UCSD-AML1 (cell line): ENCODE measurements around the gene ATP2B2.

Source experiments
- DNase-seq: peaks from one replicate; lab custom pipeline; 2025; ENCODE audit not compliant: unreplicated experiment; lab: John Stamatoyannopoulos, UW

The ATP2B2 gene

GRCh38 chr3:10286133-10286524, 219.3 kb downstream of the ATP2B2 start:
- no peak for DNase-seq

- DNase-seq: no peak
Measured at GRCh38 chr3:10285272-10286132, 219.9 kb downstream of the ATP2B2 start.

DNA sequence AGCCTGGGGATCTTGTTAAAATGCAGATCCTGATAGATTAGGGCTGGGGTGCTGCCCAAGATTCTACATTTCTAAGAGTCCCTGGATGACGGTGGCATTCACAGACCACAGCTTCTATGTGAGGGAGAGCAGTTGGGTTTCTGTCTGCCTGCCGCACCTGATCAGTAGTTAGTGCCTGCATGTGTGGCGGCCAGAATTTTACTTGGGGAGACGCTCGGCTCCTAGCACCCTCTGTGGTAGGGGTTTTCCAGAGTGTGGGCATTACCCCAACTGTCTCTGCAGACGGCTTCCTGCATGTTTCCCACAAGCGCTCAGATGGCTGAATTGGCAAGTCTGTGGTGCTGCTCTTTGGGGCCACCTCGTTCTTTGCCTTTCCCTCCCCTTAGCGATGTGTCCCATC, 220.9 kb downstream of the ATP2B2 start:
- no peak for DNase-seq

DNA sequence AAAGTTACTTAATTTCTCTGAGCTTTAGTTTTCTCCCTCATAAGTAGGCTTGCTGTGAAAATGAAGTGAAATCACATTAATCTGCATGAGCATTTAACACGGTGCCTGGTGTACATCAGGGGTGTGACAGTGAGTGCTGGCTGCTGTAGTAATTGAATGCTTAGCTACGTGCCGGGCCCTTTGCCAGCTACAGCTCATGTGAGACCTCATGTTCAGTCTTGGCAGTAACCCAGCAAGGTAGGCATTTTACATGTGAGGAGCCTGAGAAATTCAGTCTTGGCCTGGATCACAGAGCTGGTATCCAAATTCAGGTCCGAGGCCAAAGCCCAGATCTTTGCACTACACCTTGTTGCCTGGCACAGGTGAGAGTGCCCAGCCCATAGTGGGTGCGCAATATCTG, 221.7 kb downstream of the ATP2B2 start:
- DNase-seq: no peak

DNA sequence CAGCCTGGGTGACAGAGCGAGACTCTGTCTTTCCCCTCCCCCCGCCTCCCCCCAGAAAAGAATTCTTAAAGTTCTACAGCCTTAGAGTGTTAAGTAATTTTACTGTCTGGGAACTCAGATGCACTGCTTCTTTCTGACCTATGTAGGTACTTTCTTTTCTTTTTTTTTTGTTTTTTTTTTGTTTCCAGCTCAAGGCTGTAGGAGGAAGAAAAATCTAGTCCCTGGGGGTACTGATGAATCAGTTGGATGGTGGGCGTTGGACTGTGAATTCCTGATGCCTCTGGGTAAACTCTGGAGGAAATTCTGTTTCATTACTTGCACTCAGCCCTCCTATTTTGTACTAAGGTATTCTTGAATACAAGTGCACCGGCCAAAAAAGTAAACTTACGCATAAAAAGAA, 223.4 kb downstream of the ATP2B2 start:
- no peak for DNase-seq

DNA sequence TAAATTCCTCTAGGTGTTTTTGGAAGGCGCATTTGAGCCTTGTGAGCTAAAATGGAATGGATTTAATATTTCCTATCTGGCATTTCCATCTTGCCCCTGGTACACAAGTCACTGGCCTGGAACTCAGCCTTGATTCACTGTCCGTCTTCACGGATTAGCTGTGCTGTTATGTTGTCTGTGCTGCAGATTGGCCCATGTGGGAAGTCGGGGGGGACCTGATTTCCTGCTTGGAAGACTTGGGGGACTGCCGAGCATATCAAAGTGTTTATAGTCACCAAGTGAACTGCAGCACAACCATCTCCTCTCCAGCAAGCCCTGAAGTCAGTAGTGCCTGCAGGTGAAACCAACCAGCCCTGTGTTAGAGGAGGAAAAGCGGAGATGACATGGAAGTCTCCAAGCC, 224.8 kb downstream of the ATP2B2 start:
- no peak for DNase-seq

GRCh38 chr3:10280177-10280529, 225.2 kb downstream of the ATP2B2 start:
- DNase-seq: no peak

DNA sequence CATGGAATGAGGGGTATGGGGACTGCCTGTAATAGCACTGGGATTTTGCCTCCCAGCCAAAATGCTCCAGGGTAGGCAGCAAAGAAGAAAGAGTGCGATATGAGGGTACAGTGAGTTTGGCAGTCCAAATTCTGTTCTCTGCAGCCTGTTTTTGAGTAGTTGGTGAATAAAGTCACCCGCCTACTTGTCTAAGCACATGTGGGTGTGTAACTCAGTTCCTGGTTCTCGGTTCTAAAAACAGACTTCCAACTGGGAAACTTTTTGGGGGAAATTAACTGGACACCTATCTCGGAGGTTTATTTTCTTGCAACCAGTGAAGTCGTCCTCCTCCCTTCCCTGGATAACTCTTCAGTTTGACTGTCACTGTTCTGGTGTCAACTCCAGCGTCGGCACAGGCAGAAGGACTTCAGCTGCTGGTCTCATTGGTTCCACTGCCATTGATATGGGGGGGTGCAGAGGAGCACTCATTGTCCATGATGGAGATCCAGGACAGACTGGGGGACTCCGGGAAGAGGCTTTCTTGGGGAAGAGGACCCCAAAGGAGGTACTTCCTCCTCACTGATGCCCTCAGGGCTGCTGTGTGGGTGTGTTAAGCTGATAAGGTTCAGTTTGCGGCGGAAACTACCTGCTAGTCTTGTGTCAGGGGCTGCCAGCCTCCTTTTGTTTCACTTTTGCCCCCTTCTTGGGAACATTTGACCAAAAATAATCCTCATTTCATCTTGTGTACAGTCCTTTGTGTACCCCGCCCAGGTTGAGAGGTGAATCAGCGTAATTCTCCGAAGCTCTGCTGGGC, 225.8 kb downstream of the ATP2B2 start:
- DNase-seq: no peak

DNA sequence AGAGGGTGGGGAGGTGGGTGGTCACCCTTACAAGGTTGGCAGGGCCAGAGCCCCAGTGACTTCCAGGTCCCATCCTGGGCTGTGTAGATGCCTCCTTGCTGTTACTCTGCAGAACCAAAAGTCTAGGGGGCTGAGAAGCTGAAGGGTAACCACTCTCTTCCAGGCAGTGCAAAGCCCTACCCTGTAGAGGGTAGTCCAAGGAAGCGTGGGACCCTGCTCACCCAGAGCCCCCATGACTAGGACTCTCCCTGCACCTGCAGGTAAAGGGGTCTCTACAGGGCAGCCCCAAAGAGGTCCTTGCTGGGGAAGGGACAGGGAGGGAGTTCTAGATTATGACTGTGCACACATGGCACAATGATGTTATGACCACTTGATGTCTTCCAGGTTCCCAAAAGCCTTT, 226.9 kb downstream of the ATP2B2 start:
- DNase-seq: no peak

- DNase-seq: no peak
Measured at GRCh38 chr3:10277115-10277625, 228.2 kb downstream of the ATP2B2 start.

- no peak for DNase-seq
Measured at GRCh38 chr3:10274601-10275000, 230.8 kb downstream of the ATP2B2 start.
